ACHN (cell line): ENCODE results near the gene PDE9A.

Experiments used
- DNase-seq: peaks from one replicate; pipeline ENCODE4 v3.0.0-alpha.2; 2015
- in situ Hi-C: cut with HindIII; loops from 2 replicates; pipeline ENCODE4 v1.10.0; 2017; ENCODE audit warnings: low sequenced_read_pairs, low pct_ligation_motif_present, low pct_unique_long_range_greater_than_20kb

The PDE9A gene

DNA sequence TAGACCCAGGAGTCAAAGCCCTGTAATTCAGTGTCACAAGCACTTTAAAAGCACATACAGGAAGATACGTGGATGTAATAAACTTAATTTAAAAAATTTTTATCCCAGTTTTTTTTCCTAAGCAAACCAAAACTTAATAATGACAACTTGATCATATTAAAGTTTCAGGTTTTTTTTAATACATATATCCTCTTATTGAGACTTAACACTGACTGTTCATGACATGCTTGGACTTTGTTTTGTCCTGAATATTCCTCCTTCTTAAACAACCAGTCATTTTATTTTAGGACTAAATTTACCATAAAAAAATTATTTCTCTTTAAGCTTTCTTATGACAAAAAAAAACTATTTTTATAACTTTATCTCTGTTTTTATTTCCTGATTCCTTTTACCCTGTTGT lies 161.8 kb downstream of the PDE9A start:
- peak; percentile 19 for DNase-seq

DNA sequence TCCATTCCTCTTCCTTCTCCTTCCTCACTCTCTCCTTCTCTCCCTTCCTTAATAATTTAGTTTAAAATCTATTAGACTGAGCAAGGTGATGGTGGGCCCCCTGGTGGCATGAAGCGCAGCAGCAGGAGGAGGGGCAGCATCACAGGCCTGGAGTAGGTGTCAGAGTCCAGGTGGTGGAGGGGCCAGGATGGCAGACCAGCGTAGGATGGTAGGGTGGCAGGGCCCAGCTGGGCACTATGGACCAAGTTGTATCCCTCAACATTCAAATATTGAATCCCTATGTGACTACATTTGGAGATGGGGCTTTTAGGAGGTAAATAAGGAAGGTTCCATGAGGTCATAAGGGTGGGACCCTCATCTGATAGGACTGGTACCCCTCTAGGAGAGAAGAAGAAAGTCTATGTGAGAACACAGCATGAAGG lies 164.9 kb downstream of the PDE9A start:
- in situ Hi-C loops = loop anchor here (25.0 kb wide), 1 partner anchor 231 kb away; no protein-coding TSS in a partner anchor
- peak; percentile 31 for DNase-seq

More for the DNA sequence above, 161.8 kb downstream of the PDE9A start:
- in situ Hi-C loops = loop anchor here (25.0 kb wide), 1 partner anchor 228 kb away; no protein-coding TSS in a partner anchor

GRCh38 chr21:42819861-42820615 lies 166.6 kb downstream of the PDE9A start:
- DNase-seq = no peak
- in situ Hi-C loops = loop anchor here (25.0 kb wide), 1 partner anchor 233 kb away; no protein-coding TSS in a partner anchor

DNA sequence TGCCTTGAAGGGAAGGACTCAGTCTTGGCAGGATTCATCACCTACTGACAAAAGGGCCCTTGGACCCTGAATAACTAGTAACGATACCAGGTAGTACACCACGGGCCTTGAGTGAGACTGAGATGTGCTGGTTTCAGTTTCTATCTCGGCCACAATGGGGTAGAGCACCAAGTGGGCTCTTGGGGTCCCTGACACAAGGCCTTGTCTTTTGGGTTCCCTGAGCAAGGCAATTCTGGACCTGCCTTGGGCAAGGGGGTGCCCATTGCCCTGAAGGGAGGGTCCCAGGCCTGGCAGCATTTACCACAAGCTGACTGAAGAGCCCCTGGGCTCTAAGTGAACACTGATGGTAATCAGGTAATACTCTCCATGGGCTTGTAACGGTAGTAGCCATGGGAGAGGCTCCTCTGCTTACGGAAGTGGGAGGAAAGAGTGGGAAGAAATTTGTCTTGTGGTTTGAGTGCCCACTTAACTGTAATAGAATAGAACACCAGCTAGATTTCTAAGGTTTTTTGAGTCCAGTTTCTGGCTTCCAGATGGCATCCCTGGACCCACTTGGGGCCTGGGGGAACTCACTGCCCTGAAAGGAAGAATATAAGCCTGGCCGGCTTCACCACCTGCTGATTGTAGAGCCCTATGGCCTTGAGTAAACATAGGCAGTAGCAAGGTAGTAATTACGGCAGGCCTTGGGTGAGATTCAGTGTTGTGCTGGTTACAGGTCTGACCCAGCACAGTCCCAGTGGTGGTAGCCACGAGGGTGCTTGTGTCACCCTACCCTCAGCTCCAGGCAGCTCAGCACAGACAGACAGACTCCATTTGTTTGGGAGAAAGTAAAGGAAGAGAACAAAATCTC lies 167.4 kb downstream of the PDE9A start:
- no peak for DNase-seq
- in situ Hi-C loops = loop anchor here (25.0 kb wide), 1 partner anchor 234 kb away; no protein-coding TSS in a partner anchor
